ENCODE measurements around the gene SLC2A8. TPM values are rescaled to one million over a fixed set of nuclear protein-coding genes. Genes with fewer than 3 reads are reported as not detected.

SLC2A8 gene
- total RNA-seq, 1 experiment from 2014 or later, result 55.7 TPM

- ChIA-PET CTCF (interaction anchor here (0.7 kb wide), 1 partner anchor 124 kb away, joined by 12 read pairs; the partner anchor contains the start of gene GARNL3), POLR2A (interaction anchor here (0.6 kb wide), 1 partner anchor 9 kb away, joined by 5 read pairs; no protein-coding TSS in a partner anchor)
- H3K27me3 ChIP-seq (ENCODE audit: control insufficient read depth, insufficient read depth, low read length), result no peaks in the 10 kb centered on the region
- H3K36me3 ChIP-seq (ENCODE audit: control insufficient read depth, insufficient read depth, low read length), result no peaks in the 10 kb centered on the region
- H3K4me3 ChIP-seq (ENCODE audit: low read depth in 2 of 2, low read length in 2 of 2), result no peak overlapping the region
- peaks cover 36% of the 10 kb centered on the region for H3K4me1 ChIP-seq (ENCODE audit: control insufficient read depth, insufficient read depth, low read length)
- no peaks in the 10 kb centered on the region for H3K9me3 ChIP-seq (ENCODE audit: control insufficient read depth, insufficient read depth, low read depth, low read length)
- intact Hi-C loops (cut with micrococcal nuclease; ENCODE audit: unreplicated experiment) (no loop called here), in situ Hi-C loops (cut with HindIII; ENCODE audit: low pct_unique_long_range_greater_than_20kb, low sequenced_read_pairs) (no loop called here)
- no TSS peak for BruUV-seq (replicated peaks)
- DNase-seq (ENCODE audit: low read depth, low spot score) (peak; percentile 53), ATAC-seq (peak; percentile 95)
- TF ChIP-seq TCF7L2 (IDR thresholded peaks at IDR 0.05; ENCODE audit: low read depth, low read length) (peak; percentile 100), REST (IDR thresholded peaks at IDR 0.05; ENCODE audit: insufficient read depth in 1 of 2, low read depth in 2 of 2, low read length in 1 of 2) (0 out of 4 replicates have a peak, but pooled peaks of 1 of the 2 experiments have one; percentile 26), POLR2AphosphoS5 (IDR thresholded peaks at IDR 0.05; ENCODE audit: low read depth, low read length) (peak; percentile 66; the same call in 1 of the 2 replicates), SIN3A (IDR thresholded peaks at IDR 0.05; ENCODE audit: borderline replicate concordance, insufficient read depth, low read depth, low read length) (no peak), CTCF (IDR thresholded peaks at IDR 0.05) (no peak)
- H3K27ac ChIP-seq (ENCODE audit: low read length), result peak overlapping the region; percentile 93
These were observed 8.7 kb upstream of the SLC2A8 start for GRCh38 chr9:127388037-127388855.

GRCh38 chr9:127388856-127389238 lies 8.1 kb upstream of the SLC2A8 start:
- peaks cover 40% of the 10 kb centered on the region for H3K4me1 ChIP-seq (ENCODE audit: control insufficient read depth, insufficient read depth, low read length)
- no peak for DNase-seq (ENCODE audit: low read depth, low spot score)
- H3K27me3 ChIP-seq (ENCODE audit: control insufficient read depth, insufficient read depth, low read length), result no peaks in the 10 kb centered on the region
- peak overlapping the region; percentile 93 for H3K27ac ChIP-seq (ENCODE audit: low read length)
- POLR2A ChIA-PET, result no interaction called here
- in situ Hi-C loops (cut with HindIII; ENCODE audit: low pct_unique_long_range_greater_than_20kb, low sequenced_read_pairs), result no loop called here
- ATAC-seq, result peak; percentile 64
- no TSS peak for BruUV-seq (replicated peaks)
- H3K4me3 ChIP-seq (ENCODE audit: low read depth in 2 of 2, low read length in 2 of 2), result no peak overlapping the region
- H3K9me3 ChIP-seq (ENCODE audit: control insufficient read depth, insufficient read depth, low read depth, low read length), result no peaks in the 10 kb centered on the region
- H3K36me3 ChIP-seq (ENCODE audit: control insufficient read depth, insufficient read depth, low read length), result no peaks in the 10 kb centered on the region
- TF ChIP-seq SIN3A (IDR thresholded peaks at IDR 0.05; ENCODE audit: borderline replicate concordance, insufficient read depth, low read depth, low read length), result no peak
- TF ChIP-seq TCF7L2 (IDR thresholded peaks at IDR 0.05; ENCODE audit: low read depth, low read length), result no peak
- TF ChIP-seq REST (IDR thresholded peaks at IDR 0.05; ENCODE audit: insufficient read depth in 1 of 2, low read depth in 2 of 2, low read length in 1 of 2), result no peak
- TF ChIP-seq POLR2AphosphoS5 (IDR thresholded peaks at IDR 0.05; ENCODE audit: low read depth, low read length), result no peak
- no peak for TF ChIP-seq CTCF (IDR thresholded peaks at IDR 0.05)
- intact Hi-C loops (cut with micrococcal nuclease; ENCODE audit: unreplicated experiment), result no loop called here
- CTCF ChIA-PET, result interaction anchor here (0.7 kb wide), 1 partner anchor 125 kb away, joined by 12 read pairs; the partner anchor contains the start of gene GARNL3

Data from Panc1 (cell line).